ENCODE data around the gene TNIP1.

The TNIP1 gene

GRCh38 chr5:151018846-151019245 is 62.0 kb downstream of the TNIP1 start:
- DNase-seq: no peak

- no peak for DNase-seq
Observed at GRCh38 chr5:151017897-151018296, 62.9 kb downstream of the TNIP1 start.

GRCh38 chr5:151016700-151017099 is 64.1 kb downstream of the TNIP1 start:
- DNase-seq: no peak

- no peak for DNase-seq
Observed at GRCh38 chr5:151015974-151016587, 64.8 kb downstream of the TNIP1 start.

- DNase-seq: no peak
Observed at GRCh38 chr5:151014680-151015343, 66.0 kb downstream of the TNIP1 start.

GRCh38 chr5:151012862-151013261 is 68.0 kb downstream of the TNIP1 start:
- no peak for DNase-seq

GRCh38 chr5:151008906-151009305 is 71.9 kb downstream of the TNIP1 start:
- DNase-seq: no peak

GRCh38 chr5:151008210-151008491 is 72.7 kb downstream of the TNIP1 start:
- no peak for DNase-seq

GRCh38 chr5:151007430-151008209 is 73.2 kb downstream of the TNIP1 start:
- DNase-seq: no peak

GRCh38 chr5:151006704-151007334 is 74.0 kb downstream of the TNIP1 start:
- no peak for DNase-seq

GRCh38 chr5:151005950-151006576 is 74.8 kb downstream of the TNIP1 start:
- no peak for DNase-seq

- DNase-seq: no peak
Observed at GRCh38 chr5:151005187-151005949, 75.5 kb downstream of the TNIP1 start.

- no peak for DNase-seq
Observed at GRCh38 chr5:151004499-151004898, 76.3 kb downstream of the TNIP1 start.

GRCh38 chr5:151003503-151003860 is 77.4 kb downstream of the TNIP1 start:
- no peak for DNase-seq

- DNase-seq: no peak
Observed at GRCh38 chr5:151002681-151003502, 77.9 kb downstream of the TNIP1 start.

- no peak for DNase-seq
Observed at GRCh38 chr5:151002250-151002649, 78.6 kb downstream of the TNIP1 start.

- no peak for DNase-seq
Observed at GRCh38 chr5:151001436-151001835, 79.4 kb downstream of the TNIP1 start.

- no peak for DNase-seq
Observed at GRCh38 chr5:150999704-151000442, 81.0 kb downstream of the TNIP1 start.

GRCh38 chr5:150993826-150994412 is 86.9 kb downstream of the TNIP1 start:
- DNase-seq: no peak

- DNase-seq: no peak
Observed at GRCh38 chr5:150993422-150993821, 87.4 kb downstream of the TNIP1 start.

GRCh38 chr5:150992705-150993104 is 88.1 kb downstream of the TNIP1 start:
- no peak for DNase-seq

Data from activated CD4-positive, CD25-positive, alpha-beta regulatory T cell treated with anti-CD3 and anti-CD28 coated beads, Interleukin-2, amount 50 U/mL, for 72 hours (primary cell).